Neural cell (in vitro differentiated cells): Measurements from ENCODE around the gene ADARB2. TPM values are rescaled to one million over a fixed set of nuclear protein-coding genes. Genes with fewer than 3 reads are reported as not detected.

Experiments
- H2AFZ ChIP-seq: fragments of 200-600, 300-800 bp; sonication (generic), shearing (Covaris generic); 2 replicates; pipeline ENCODE4 v1.6.0; 2014; ENCODE audit warnings: low read depth, mild to moderate bottlenecking, antibody characterized with exemption, low read length, moderate library complexity
- H3F3A ChIP-seq: fragments of 200-600 bp; shearing (Covaris generic); 2 replicates; pipeline ENCODE4 v1.6.1; 2016; ENCODE audit warnings: mild to moderate bottlenecking, moderate library complexity, mixed read lengths, antibody characterized with exemption, low read length; ENCODE audit not compliant: insufficient read depth, poor library complexity, severe bottlenecking
- H3K27ac ChIP-seq: fragments of 200-600, 300-800 bp; sonication (generic), shearing (Covaris generic); 2 replicates; pipeline ENCODE4 v1.5.1; 2014; ENCODE audit warnings: mild to moderate bottlenecking, low read length, moderate library complexity
- H3K27me3 ChIP-seq: fragments of 300-800, 200-600 bp; sonication (generic), shearing (Covaris generic); 2 replicates; pipeline ENCODE4 v1.6.0; 2014; ENCODE audit warnings: mild to moderate bottlenecking, low read depth, low read length, moderate library complexity; ENCODE audit not compliant: insufficient read depth
- H3K36me3 ChIP-seq: fragments of 300-800, 200-600 bp; sonication (generic), shearing (Covaris generic); 2 replicates; pipeline ENCODE4 v1.5.1; 2014; ENCODE audit warnings: mild to moderate bottlenecking, antibody characterized with exemption, low read length, moderate library complexity; ENCODE audit not compliant: insufficient read depth
- H3K4me2 ChIP-seq: fragments of 300-800, 200-600 bp; sonication (generic), shearing (Covaris generic); 2 replicates; pipeline ENCODE4 v1.6.0; 2014; ENCODE audit warnings: mild to moderate bottlenecking, low read length
- H3K4me3 ChIP-seq: fragments of 300-800, 200-600 bp; sonication (generic), shearing (Covaris generic); 2 replicates; pipeline ENCODE4 v1.5.1; 2014; ENCODE audit warnings: mild to moderate bottlenecking, low read length, moderate library complexity
- H3K79me2 ChIP-seq: fragments of 200-600 bp; shearing (Covaris generic); replicated peaks from 2 replicates; pipeline ENCODE4 v1.6.0; 2014; ENCODE audit warnings: mild to moderate bottlenecking, low read length, moderate library complexity; ENCODE audit not compliant: insufficient read depth
- H3K9ac ChIP-seq: fragments of 300-800, 200-600 bp; sonication (generic), shearing (Covaris generic); 2 replicates; pipeline ENCODE4 v1.6.1; 2016; ENCODE audit warnings: mild to moderate bottlenecking, low read length, mixed read lengths
- H3K9me2 ChIP-seq: fragments of 200-600 bp; shearing (Covaris generic); 2 replicates; pipeline ENCODE4 v1.6.1; 2016; ENCODE audit warnings: mild to moderate bottlenecking, low read length, mixed read lengths; ENCODE audit not compliant: insufficient read depth
- H3K9me3 ChIP-seq: fragments of 200-600, 300-800 bp; sonication (generic), shearing (Covaris generic); 2 replicates; pipeline ENCODE4 v1.6.1; 2016; ENCODE audit warnings: mild to moderate bottlenecking, mixed run types, low read length, moderate library complexity, mixed read lengths
- H4K20me1 ChIP-seq: fragments of 200-600 bp; shearing (Covaris generic); 2 replicates; pipeline ENCODE4 v1.6.1; 2016; ENCODE audit warnings: mild to moderate bottlenecking, mixed run types; ENCODE audit not compliant: insufficient read depth
- EP300 ChIP-seq: fragments of 450-650 bp; conservative IDR thresholded peaks from 2 replicates; pipeline ENCODE4 v1.6.1; 2014; ENCODE audit warnings: antibody characterized with exemption, mild to moderate bottlenecking, moderate library complexity; ENCODE audit not compliant: poor library complexity, severe bottlenecking
- EZH2 ChIP-seq: fragments of 200-600, 300-800 bp; shearing (Covaris generic), sonication (generic); IDR thresholded peaks from 2 replicates; pipeline ENCODE4 v1.6.1; 2014; ENCODE audit warnings: antibody characterized with exemption, low read length, borderline replicate concordance, mild to moderate bottlenecking; ENCODE audit not compliant: insufficient read depth, poor library complexity, severe bottlenecking
- MXI1 ChIP-seq: fragments of 450-650 bp; conservative IDR thresholded peaks from 2 replicates; pipeline ENCODE4 v1.6.1; 2014; ENCODE audit warnings: antibody characterized with exemption, mild to moderate bottlenecking; ENCODE audit not compliant: poor library complexity, severe bottlenecking
- POLR2AphosphoS5 ChIP-seq: IDR thresholded peaks from 2 replicates; pipeline ENCODE4 v1.6.1; 2012
- RAD21 ChIP-seq: fragments of 450-650 bp; conservative IDR thresholded peaks from 2 replicates; pipeline ENCODE4 v1.6.1; 2014; ENCODE audit warnings: antibody characterized with exemption, mild to moderate bottlenecking, moderate library complexity
- REST ChIP-seq: IDR thresholded peaks from 2 replicates; pipeline ENCODE4 v1.6.1; 2012; ENCODE audit warnings: borderline replicate concordance
- SMC3 ChIP-seq: fragments of 450-650 bp; conservative IDR thresholded peaks from 2 replicates; pipeline ENCODE4 v1.6.1; 2014; ENCODE audit warnings: antibody characterized with exemption, mild to moderate bottlenecking, moderate library complexity; ENCODE audit not compliant: poor library complexity
- TAF1 ChIP-seq: IDR thresholded peaks from 2 replicates; pipeline ENCODE4 v1.6.1; 2012; ENCODE audit warnings: low read depth
- polyA plus RNA-seq: library from polyadenylated mRNA; depleted of rRNA; stranded (reverse); fragments of >200 nt; gene quantifications from 2 replicates; pipeline ENCODE4 v1.2.3, GENCODE V29; 2014
- TF ChIP-seq, protein P1 (sequence below): fragments of 450-650 bp; IDR thresholded peaks from 2 replicates; pipeline ENCODE4 v1.5.1; 2014; ENCODE audit warnings: antibody characterized with exemption, mild to moderate bottlenecking, moderate library complexity; ENCODE audit not compliant: poor library complexity, severe bottlenecking

ADARB2 gene
- polyA plus RNA-seq, 1 donor from 2014 or later = 3.6 TPM

- Histone ChIP-seq H3F3A (no peaks in the 10 kb centered on the region), H3K36me3 (no peaks in the 10 kb centered on the region), H3K27ac (no peak overlapping the region), H3K9ac (no peak overlapping the region), H3K79me2 (no peaks in the 10 kb centered on the region), H4K20me1 (no peaks in the 10 kb centered on the region), H3K9me3 (no peaks in the 10 kb centered on the region), H2AFZ (no peak overlapping the region), H3K27me3 (no peaks in the 10 kb centered on the region), H3K4me2 (no peak overlapping the region), H3K4me3 (no peak overlapping the region), H3K9me2 (no peaks in the 10 kb centered on the region)
- TF ChIP-seq EP300 (no peak), MXI1 (no peak), RAD21 (no peak), REST (no peak), TAF1 (no peak), SMC3 (no peak), POLR2AphosphoS5 (no peak), EZH2 (no peak)
- TF ChIP-seq, protein P1, sequence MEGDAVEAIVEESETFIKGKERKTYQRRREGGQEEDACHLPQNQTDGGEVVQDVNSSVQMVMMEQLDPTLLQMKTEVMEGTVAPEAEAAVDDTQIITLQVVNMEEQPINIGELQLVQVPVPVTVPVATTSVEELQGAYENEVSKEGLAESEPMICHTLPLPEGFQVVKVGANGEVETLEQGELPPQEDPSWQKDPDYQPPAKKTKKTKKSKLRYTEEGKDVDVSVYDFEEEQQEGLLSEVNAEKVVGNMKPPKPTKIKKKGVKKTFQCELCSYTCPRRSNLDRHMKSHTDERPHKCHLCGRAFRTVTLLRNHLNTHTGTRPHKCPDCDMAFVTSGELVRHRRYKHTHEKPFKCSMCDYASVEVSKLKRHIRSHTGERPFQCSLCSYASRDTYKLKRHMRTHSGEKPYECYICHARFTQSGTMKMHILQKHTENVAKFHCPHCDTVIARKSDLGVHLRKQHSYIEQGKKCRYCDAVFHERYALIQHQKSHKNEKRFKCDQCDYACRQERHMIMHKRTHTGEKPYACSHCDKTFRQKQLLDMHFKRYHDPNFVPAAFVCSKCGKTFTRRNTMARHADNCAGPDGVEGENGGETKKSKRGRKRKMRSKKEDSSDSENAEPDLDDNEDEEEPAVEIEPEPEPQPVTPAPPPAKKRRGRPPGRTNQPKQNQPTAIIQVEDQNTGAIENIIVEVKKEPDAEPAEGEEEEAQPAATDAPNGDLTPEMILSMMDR = no peak
Measured at GRCh38 chr10:1440897-1441296, 296.4 kb downstream of the ADARB2 start.

GRCh38 chr10:1434912-1435692, 302.2 kb downstream of the ADARB2 start:
- TF ChIP-seq RAD21 (no peak), TAF1 (no peak), MXI1 (no peak), EP300 (no peak), EZH2 (no peak), SMC3 (no peak), POLR2AphosphoS5 (no peak)
- TF ChIP-seq, protein P1 = no peak
- Histone ChIP-seq H3K9me2 (no peaks in the 10 kb centered on the region), H3K4me3 (no peak overlapping the region), H3K27ac (no peak overlapping the region), H3F3A (no peaks in the 10 kb centered on the region), H4K20me1 (no peaks in the 10 kb centered on the region), H3K4me2 (no peak overlapping the region), H3K9ac (no peak overlapping the region), H2AFZ (no peak overlapping the region), H3K9me3 (no peaks in the 10 kb centered on the region), H3K79me2 (no peaks in the 10 kb centered on the region), H3K36me3 (no peaks in the 10 kb centered on the region), H3K27me3 (no peaks in the 10 kb centered on the region)
